WI38 (cell line): ENCODE data around the gene STON2.

Experiments used
- H3K4me3 ChIP-seq: 2 replicates; pipeline ENCODE4 v1.5.1; 2011; ENCODE audit warnings: low read depth, mild to moderate bottlenecking, control low read depth, low read length
- TF ChIP-seq, protein P1 (sequence below): IDR thresholded peaks from 2 replicates; pipeline ENCODE4 v1.5.1; 2012; ENCODE audit warnings: low read depth, mild to moderate bottlenecking, control low read depth, low read length

The STON2 gene

GRCh38 chr14:81286574-81287370, 113.4 kb downstream of the STON2 start:
- no peak overlapping the region for H3K4me3 ChIP-seq
- TF ChIP-seq, protein P1, sequence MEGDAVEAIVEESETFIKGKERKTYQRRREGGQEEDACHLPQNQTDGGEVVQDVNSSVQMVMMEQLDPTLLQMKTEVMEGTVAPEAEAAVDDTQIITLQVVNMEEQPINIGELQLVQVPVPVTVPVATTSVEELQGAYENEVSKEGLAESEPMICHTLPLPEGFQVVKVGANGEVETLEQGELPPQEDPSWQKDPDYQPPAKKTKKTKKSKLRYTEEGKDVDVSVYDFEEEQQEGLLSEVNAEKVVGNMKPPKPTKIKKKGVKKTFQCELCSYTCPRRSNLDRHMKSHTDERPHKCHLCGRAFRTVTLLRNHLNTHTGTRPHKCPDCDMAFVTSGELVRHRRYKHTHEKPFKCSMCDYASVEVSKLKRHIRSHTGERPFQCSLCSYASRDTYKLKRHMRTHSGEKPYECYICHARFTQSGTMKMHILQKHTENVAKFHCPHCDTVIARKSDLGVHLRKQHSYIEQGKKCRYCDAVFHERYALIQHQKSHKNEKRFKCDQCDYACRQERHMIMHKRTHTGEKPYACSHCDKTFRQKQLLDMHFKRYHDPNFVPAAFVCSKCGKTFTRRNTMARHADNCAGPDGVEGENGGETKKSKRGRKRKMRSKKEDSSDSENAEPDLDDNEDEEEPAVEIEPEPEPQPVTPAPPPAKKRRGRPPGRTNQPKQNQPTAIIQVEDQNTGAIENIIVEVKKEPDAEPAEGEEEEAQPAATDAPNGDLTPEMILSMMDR = no peak

GRCh38 chr14:81285245-81285644, 114.9 kb downstream of the STON2 start:
- no peak overlapping the region for H3K4me3 ChIP-seq
- TF ChIP-seq, protein P1 = no peak

DNA sequence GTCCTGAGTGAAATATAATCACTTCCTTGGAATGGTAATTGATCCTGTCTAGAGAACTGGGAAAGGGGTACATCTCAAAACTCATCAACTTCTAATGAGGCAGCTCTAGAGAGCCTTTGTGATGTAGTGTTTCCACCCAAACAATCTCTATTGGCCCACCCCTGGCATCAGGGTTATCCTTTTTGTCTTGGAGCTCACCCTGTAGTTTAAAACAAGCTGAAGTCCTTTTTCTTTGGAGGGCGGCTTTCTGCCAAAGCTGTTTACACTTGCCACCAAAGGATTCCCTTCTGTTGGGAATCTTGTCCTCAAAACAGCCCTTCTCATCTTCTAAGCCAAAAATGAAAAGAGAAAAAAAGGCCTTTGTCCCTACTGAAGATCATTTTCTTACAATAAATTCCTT, 118.8 kb downstream of the STON2 start:
- H3K4me3 ChIP-seq = no peak overlapping the region
- TF ChIP-seq, protein P1 = no peak

DNA sequence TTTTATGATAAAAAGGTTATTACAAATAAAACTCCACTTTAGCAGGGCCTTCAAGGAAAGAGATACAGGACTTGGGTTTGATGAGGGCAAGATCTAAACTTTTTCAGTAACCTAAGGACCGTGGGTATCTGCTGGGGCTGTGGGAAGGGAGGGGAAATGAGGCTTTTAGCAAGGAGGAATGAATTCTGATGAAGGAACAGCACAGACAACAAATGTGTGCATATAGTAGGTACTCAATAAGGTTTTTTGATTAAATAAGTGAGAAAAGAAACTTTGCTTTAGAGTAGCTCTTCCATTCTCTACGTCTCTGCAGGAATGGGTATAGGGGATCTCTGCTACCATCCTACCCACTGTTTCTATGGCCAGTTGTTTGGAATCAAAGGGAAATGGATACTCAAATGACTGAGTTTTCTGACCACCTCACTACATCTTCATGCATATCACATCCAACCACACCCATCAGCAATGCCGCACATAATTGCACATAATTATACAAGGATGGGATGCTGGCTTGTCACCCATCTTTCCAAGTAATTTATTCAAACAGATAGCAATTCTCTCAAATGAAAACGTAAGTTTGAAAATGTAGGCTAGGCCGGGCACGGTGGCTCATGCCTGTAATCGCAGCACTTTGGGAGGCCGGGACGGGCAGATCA, 119.9 kb downstream of the STON2 start:
- TF ChIP-seq, protein P1 = no peak
- H3K4me3 ChIP-seq = no peak overlapping the region

- TF ChIP-seq, protein P1 = no peak
- no peak overlapping the region for H3K4me3 ChIP-seq
These were observed 123.0 kb downstream of the STON2 start for GRCh38 chr14:81277096-81277495.

GRCh38 chr14:81276073-81277069, 123.8 kb downstream of the STON2 start:
- H3K4me3 ChIP-seq = no peak overlapping the region

More at GRCh38 chr14:81276073-81277069, 123.8 kb downstream of the STON2 start:
- TF ChIP-seq, protein P1 = no peak
